ENCODE data around the gene DHX36. TPM values are rescaled to one million over a fixed set of nuclear protein-coding genes. Genes with fewer than 3 reads are reported as not detected.
A peak's percentile ranks its signal among the peaks of the same experiment; 100 is the strongest.

Gene DHX36, protein sequence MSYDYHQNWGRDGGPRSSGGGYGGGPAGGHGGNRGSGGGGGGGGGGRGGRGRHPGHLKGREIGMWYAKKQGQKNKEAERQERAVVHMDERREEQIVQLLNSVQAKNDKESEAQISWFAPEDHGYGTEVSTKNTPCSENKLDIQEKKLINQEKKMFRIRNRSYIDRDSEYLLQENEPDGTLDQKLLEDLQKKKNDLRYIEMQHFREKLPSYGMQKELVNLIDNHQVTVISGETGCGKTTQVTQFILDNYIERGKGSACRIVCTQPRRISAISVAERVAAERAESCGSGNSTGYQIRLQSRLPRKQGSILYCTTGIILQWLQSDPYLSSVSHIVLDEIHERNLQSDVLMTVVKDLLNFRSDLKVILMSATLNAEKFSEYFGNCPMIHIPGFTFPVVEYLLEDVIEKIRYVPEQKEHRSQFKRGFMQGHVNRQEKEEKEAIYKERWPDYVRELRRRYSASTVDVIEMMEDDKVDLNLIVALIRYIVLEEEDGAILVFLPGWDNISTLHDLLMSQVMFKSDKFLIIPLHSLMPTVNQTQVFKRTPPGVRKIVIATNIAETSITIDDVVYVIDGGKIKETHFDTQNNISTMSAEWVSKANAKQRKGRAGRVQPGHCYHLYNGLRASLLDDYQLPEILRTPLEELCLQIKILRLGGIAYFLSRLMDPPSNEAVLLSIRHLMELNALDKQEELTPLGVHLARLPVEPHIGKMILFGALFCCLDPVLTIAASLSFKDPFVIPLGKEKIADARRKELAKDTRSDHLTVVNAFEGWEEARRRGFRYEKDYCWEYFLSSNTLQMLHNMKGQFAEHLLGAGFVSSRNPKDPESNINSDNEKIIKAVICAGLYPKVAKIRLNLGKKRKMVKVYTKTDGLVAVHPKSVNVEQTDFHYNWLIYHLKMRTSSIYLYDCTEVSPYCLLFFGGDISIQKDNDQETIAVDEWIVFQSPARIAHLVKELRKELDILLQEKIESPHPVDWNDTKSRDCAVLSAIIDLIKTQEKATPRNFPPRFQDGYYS
- 58.2 and 117 TPM in 2 replicates for total RNA-seq (2014; rRNA removed; shearing (Covaris generic); ENCODE audit: low replicate concordance)

DNA sequence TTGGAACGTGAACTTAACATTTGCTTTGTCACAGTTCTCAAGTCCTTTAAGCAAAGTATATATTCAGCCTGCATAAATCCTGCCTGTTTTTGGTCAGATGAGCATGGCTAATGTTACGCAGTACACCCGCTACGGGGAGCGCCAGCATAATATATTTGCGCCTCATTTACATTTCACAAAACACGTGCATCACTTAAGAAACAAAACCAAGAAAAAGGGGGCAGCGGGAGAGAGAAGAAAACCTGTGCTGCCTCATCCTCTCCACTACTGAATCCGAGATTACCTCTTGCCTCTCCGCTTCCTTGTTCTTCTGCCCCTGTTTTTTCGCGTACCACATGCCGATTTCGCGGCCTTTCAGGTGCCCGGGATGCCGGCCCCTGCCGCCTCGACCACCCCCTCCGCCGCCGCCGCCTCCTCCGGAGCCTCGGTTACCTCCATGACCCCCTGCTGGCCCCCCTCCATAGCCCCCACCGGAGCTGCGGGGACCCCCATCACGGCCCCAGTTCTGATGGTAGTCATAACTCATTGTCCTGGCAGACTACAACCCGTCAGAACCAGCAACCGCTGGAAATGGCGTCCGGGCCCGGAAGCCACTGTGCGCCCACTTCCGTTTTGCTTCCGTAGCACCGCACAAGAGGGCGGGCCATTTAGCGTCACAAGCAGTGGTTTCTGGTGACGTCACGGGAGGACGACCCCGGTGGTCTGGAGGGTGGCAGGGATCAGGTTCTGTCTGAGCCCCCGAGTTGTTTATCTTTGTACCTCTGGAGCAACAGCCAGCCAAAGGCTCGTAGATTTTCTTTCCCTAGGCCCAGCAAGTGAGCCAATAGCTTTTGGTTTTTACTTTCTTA lies at the start of gene DHX36:
Gene DHX36 (minus strand): TSS at position 597 of the 848 bp plus-strand sequence. CDS start 71 bp downstream, at position 526.
- Histone ChIP-seq H3K4me2 (ENCODE audit: low read depth, low read length, poor library complexity, severe bottlenecking) (peak within 1 kb of the TSS; percentile 77), H3K79me2 (ENCODE audit: low read length) (peaks cover 51% of the 10 kb centered on the region), H3K9me2 (replicated peaks; ENCODE audit: insufficient read depth, low read length) (no peaks in the 10 kb centered on the region), H3K9ac (ENCODE audit: low read length) (peak within 1 kb of the TSS; percentile 89), H3K36me3 (ENCODE audit: insufficient read depth, low read length) (peaks cover 11% of the 10 kb centered on the region), H3K27me3 (ENCODE audit: low read length) (no peaks in the 10 kb centered on the region), H3K27ac (ENCODE audit: low read length) (peak within 1 kb of the TSS; percentile 82), H3K4me3 (ENCODE audit: low read length) (peak within 1 kb of the TSS; percentile 77), H2AFZ (ENCODE audit: low read length) (peak within 1 kb of the TSS; percentile 75), H3K4me1 (ENCODE audit: low read length) (peaks cover 44% of the 10 kb centered on the region), H4K20me1 (ENCODE audit: insufficient read depth, low read depth, low read length) (peaks cover 12% of the 10 kb centered on the region), H3K9me3 (ENCODE audit: low read length) (no peaks in the 10 kb centered on the region)
- DNase-seq, result peak; percentile 97

DNA sequence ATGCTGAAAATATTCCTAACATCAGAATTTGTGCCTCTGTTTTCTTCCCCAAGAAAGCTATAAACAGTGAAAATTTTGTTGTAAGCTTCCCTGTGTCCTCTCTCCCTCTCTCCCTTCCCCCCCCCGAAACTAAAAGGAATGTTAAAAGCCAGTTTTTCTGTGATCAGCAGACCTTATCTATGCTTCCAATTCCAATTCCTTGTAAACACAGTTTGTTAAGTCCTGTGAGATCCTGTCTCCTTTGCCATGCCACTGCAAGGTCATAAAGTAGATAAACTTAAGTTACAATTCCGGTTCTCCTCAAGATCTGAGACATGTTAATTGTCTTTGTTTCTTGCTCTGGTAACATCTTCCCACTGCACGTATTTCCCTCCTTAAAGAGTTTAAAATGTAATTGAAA lies 42.9 kb upstream of the DHX36 start:
- Histone ChIP-seq H3K9ac (ENCODE audit: low read length) (no peak overlapping the region), H3K27ac (ENCODE audit: low read length) (no peak overlapping the region), H3K9me2 (replicated peaks; ENCODE audit: insufficient read depth, low read length) (no peaks in the 10 kb centered on the region)

DNA sequence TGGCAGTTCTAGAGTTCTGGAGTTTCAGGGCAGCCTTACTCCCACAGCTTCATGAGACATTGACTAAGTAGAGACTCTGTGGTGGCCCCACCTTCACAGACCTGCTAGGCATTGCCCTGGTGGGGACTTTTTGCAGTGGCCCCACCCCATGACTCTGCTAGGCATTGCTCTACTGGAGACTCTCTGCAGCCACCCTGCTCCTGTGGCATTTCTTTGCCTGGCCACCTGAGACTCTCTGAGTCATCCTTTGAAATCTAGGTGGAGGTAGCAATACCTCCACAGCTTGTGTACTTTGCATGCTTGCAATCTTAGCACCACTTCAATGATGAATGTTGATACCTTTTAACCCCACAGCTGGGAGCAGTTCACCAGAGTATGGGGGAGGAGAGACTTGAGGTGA lies 40.6 kb upstream of the DHX36 start:
- H3K9me3 ChIP-seq (ENCODE audit: low read length), result no peaks in the 10 kb centered on the region
- no peaks in the 10 kb centered on the region for H3K4me1 ChIP-seq (ENCODE audit: low read length)
- DNase-seq, result no peak
- H2AFZ ChIP-seq (ENCODE audit: low read length), result no peak overlapping the region
- H3K4me3 ChIP-seq (ENCODE audit: low read length), result no peak overlapping the region
- H3K36me3 ChIP-seq (ENCODE audit: insufficient read depth, low read length), result no peaks in the 10 kb centered on the region
- no peaks in the 10 kb centered on the region for H3K79me2 ChIP-seq (ENCODE audit: low read length)
- no peak overlapping the region for H3K9ac ChIP-seq (ENCODE audit: low read length)
- H3K9me2 ChIP-seq (replicated peaks; ENCODE audit: insufficient read depth, low read length), result no peaks in the 10 kb centered on the region
- H4K20me1 ChIP-seq (ENCODE audit: insufficient read depth, low read depth, low read length), result no peaks in the 10 kb centered on the region
- H3K4me2 ChIP-seq (ENCODE audit: low read depth, low read length, poor library complexity, severe bottlenecking), result no peak overlapping the region
- H3K27me3 ChIP-seq (ENCODE audit: low read length), result no peaks in the 10 kb centered on the region
- no peak overlapping the region for H3K27ac ChIP-seq (ENCODE audit: low read length)

More for the DNA sequence above, 42.9 kb upstream of the DHX36 start:
- H3K79me2 ChIP-seq (ENCODE audit: low read length), result no peaks in the 10 kb centered on the region
- no peaks in the 10 kb centered on the region for H4K20me1 ChIP-seq (ENCODE audit: insufficient read depth, low read depth, low read length)
- H3K4me2 ChIP-seq (ENCODE audit: low read depth, low read length, poor library complexity, severe bottlenecking), result no peak overlapping the region
- no peak overlapping the region for H3K4me3 ChIP-seq (ENCODE audit: low read length)
- no peaks in the 10 kb centered on the region for H3K9me3 ChIP-seq (ENCODE audit: low read length)
- H3K4me1 ChIP-seq (ENCODE audit: low read length), result no peaks in the 10 kb centered on the region
- H3K27me3 ChIP-seq (ENCODE audit: low read length), result no peaks in the 10 kb centered on the region
- no peak for DNase-seq
- no peak overlapping the region for H2AFZ ChIP-seq (ENCODE audit: low read length)
- no peaks in the 10 kb centered on the region for H3K36me3 ChIP-seq (ENCODE audit: insufficient read depth, low read length)

DNA sequence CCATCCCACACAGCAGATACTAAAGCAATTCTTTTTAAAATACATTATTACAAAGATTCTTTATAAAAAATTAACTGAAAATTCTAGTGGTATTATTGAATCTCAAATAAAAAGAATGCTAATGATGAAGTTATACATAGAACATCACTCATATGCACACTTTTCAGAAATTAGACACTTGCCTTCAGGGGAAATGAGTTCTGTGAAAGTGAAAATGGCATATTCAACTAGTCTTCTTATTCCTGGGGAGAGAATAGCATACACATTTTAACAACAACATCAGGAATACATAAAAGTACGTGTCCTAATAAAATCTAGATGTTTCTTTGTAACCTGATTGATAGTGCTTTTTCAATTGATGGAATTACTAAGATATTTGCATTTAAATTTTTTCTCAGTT lies 36.8 kb upstream of the DHX36 start:
- Histone ChIP-seq H3K27ac (ENCODE audit: low read length) (no peak overlapping the region), H3K9me2 (replicated peaks; ENCODE audit: insufficient read depth, low read length) (no peaks in the 10 kb centered on the region), H3K9ac (ENCODE audit: low read length) (no peak overlapping the region), H3K79me2 (ENCODE audit: low read length) (no peaks in the 10 kb centered on the region), H3K4me3 (ENCODE audit: low read length) (no peak overlapping the region), H3K4me2 (ENCODE audit: low read depth, low read length, poor library complexity, severe bottlenecking) (no peak overlapping the region), H2AFZ (ENCODE audit: low read length) (no peak overlapping the region), H3K4me1 (ENCODE audit: low read length) (no peaks in the 10 kb centered on the region), H3K36me3 (ENCODE audit: insufficient read depth, low read length) (no peaks in the 10 kb centered on the region), H3K9me3 (ENCODE audit: low read length) (no peaks in the 10 kb centered on the region), H4K20me1 (ENCODE audit: insufficient read depth, low read depth, low read length) (no peaks in the 10 kb centered on the region), H3K27me3 (ENCODE audit: low read length) (no peaks in the 10 kb centered on the region)
- no peak for DNase-seq

DNA sequence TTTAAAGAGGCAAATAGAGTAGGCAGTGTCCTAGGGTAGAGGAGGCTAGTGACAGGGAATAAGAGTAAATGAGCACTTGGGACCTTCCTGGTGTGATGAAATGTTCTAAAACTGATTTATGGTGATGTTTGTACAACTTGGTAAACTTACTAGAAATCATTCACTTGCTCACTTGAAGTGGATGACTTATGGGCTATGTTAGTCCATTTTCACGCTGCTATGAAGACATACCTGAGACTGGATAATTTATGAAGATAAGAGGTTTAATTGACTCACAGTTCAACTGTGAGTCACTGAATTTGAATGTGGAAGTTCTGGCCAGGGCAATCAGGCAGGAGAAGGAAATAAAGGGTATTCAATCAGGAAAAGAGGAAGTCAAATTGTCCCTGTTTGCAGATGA lies 31.7 kb upstream of the DHX36 start:
- Histone ChIP-seq H3K9ac (ENCODE audit: low read length) (no peak overlapping the region), H3K4me3 (ENCODE audit: low read length) (no peak overlapping the region), H3K27ac (ENCODE audit: low read length) (no peak overlapping the region), H4K20me1 (ENCODE audit: insufficient read depth, low read depth, low read length) (no peaks in the 10 kb centered on the region), H3K9me3 (ENCODE audit: low read length) (no peaks in the 10 kb centered on the region), H2AFZ (ENCODE audit: low read length) (no peak overlapping the region), H3K9me2 (replicated peaks; ENCODE audit: insufficient read depth, low read length) (no peaks in the 10 kb centered on the region), H3K27me3 (ENCODE audit: low read length) (no peaks in the 10 kb centered on the region), H3K4me2 (ENCODE audit: low read depth, low read length, poor library complexity, severe bottlenecking) (no peak overlapping the region), H3K79me2 (ENCODE audit: low read length) (no peaks in the 10 kb centered on the region), H3K36me3 (ENCODE audit: insufficient read depth, low read length) (no peaks in the 10 kb centered on the region), H3K4me1 (ENCODE audit: low read length) (no peaks in the 10 kb centered on the region)
- no peak for DNase-seq

DNA sequence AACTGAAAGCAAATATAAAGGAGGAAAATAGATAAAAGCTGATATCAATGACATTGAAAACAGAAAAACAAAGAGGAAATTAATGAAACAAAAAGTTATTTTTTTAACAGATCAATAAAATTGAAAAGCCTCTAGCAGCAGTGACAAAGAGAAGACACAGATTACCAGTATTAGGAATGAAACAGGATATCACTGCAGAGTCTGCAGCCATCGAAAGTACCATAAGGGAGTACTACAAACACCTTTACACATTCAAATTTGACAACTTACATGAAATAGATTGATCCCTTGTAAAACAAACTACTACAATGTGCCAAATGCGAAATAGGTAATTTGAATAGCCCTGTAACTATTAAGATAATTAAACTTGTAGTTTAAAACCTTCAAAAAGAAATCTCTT lies 24.9 kb upstream of the DHX36 start:
- no peaks in the 10 kb centered on the region for H3K4me1 ChIP-seq (ENCODE audit: low read length)
- no peaks in the 10 kb centered on the region for H3K9me2 ChIP-seq (replicated peaks; ENCODE audit: insufficient read depth, low read length)
- H3K79me2 ChIP-seq (ENCODE audit: low read length), result no peaks in the 10 kb centered on the region
- no peak overlapping the region for H3K4me2 ChIP-seq (ENCODE audit: low read depth, low read length, poor library complexity, severe bottlenecking)
- H2AFZ ChIP-seq (ENCODE audit: low read length), result no peak overlapping the region
- no peaks in the 10 kb centered on the region for H4K20me1 ChIP-seq (ENCODE audit: insufficient read depth, low read depth, low read length)
- no peak overlapping the region for H3K27ac ChIP-seq (ENCODE audit: low read length)
- no peak overlapping the region for H3K9ac ChIP-seq (ENCODE audit: low read length)
- H3K4me3 ChIP-seq (ENCODE audit: low read length), result no peak overlapping the region
- H3K9me3 ChIP-seq (ENCODE audit: low read length), result no peaks in the 10 kb centered on the region
- no peaks in the 10 kb centered on the region for H3K27me3 ChIP-seq (ENCODE audit: low read length)
- no peak for DNase-seq
- no peaks in the 10 kb centered on the region for H3K36me3 ChIP-seq (ENCODE audit: insufficient read depth, low read length)

DNA sequence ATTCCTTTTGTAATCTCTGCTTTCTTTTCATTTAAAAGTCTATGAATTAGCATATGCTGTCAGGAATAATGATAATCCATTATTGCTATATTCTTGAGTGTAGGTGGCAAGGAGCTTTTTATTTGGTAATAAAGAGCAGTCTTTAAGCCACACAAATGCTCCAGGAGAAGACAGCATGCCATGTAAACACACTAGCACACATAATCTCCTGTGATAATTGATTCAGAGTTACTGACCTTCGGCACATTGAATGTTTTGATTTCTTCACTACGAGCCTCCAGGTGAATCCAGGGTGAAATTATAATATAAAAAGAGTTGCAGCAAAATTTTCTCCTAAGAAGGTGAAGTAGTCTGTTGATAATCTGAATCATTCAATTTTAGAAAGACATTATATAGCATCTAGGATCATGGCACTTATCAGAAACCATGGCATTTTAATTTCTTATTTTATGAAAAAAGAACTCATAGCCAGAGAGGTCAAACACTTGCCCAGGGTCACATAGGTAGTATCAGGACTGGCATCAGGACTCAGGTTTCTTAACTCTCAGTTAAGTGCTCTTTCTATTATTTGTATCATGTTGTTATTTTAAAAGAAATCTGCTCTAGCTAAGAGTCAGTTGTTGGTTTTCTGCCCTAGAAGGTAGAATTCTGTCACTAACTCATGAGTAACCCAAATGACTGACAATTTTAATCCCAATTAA lies 21.3 kb upstream of the DHX36 start:
- no peak overlapping the region for H3K4me3 ChIP-seq (ENCODE audit: low read length)
- H3K79me2 ChIP-seq (ENCODE audit: low read length), result no peaks in the 10 kb centered on the region

More for the DNA sequence above, 21.3 kb upstream of the DHX36 start:
- Histone ChIP-seq H3K27me3 (ENCODE audit: low read length) (no peaks in the 10 kb centered on the region), H2AFZ (ENCODE audit: low read length) (no peak overlapping the region), H3K9me3 (ENCODE audit: low read length) (no peaks in the 10 kb centered on the region), H3K27ac (ENCODE audit: low read length) (no peak overlapping the region), H3K4me1 (ENCODE audit: low read length) (no peaks in the 10 kb centered on the region), H3K9ac (ENCODE audit: low read length) (no peak overlapping the region), H3K9me2 (replicated peaks; ENCODE audit: insufficient read depth, low read length) (no peaks in the 10 kb centered on the region), H3K4me2 (ENCODE audit: low read depth, low read length, poor library complexity, severe bottlenecking) (no peak overlapping the region), H3K36me3 (ENCODE audit: insufficient read depth, low read length) (no peaks in the 10 kb centered on the region), H4K20me1 (ENCODE audit: insufficient read depth, low read depth, low read length) (no peaks in the 10 kb centered on the region)
- no peak for DNase-seq
